Liver (tissue), 9 donors: ENCODE measurements around the gene IL7R. TPM values are rescaled to one million over a fixed set of nuclear protein-coding genes. Genes with fewer than 3 reads are reported as not detected.

ENCODE experiments used
- DNase-seq: peaks from one replicate; pipeline ENCODE4 v3.0.0-alpha.2; 2017; ENCODE audit warnings: low spot score
- H3K27ac ChIP-seq, 2 donors: one replicate each; pipeline ENCODE4 v1.7.0; 2013; ENCODE audit warnings: inconsistent platforms in 2 of 2, low read length in 2 of 2, control low read depth in 1 of 2, low read depth in 1 of 2, mild to moderate bottlenecking in 1 of 2
- H3K27me3 ChIP-seq, 4 donors: one replicate each; pipeline versions ENCODE4 v1.6.1 to v1.7.0; 2013; ENCODE audit warnings: low read length in 3 of 4, inconsistent platforms in 1 of 4, mild to moderate bottlenecking in 1 of 4, moderate library complexity in 1 of 4; ENCODE audit not compliant: control insufficient read depth in 4 of 4, insufficient read depth in 4 of 4
- H3K36me3 ChIP-seq, 4 donors: one replicate each; pipeline versions ENCODE4 v1.6.1 to v1.7.0; 2013; ENCODE audit warnings: low read length in 3 of 4, mild to moderate bottlenecking in 3 of 4, low read depth in 1 of 4, moderate library complexity in 1 of 4; ENCODE audit not compliant: control insufficient read depth in 4 of 4, insufficient read depth in 3 of 4
- H3K4me1 ChIP-seq, 4 donors: one replicate each; pipeline versions ENCODE4 v1.6.1 to v1.7.0; 2013; ENCODE audit warnings: low read length in 3 of 4, mild to moderate bottlenecking in 3 of 4, moderate library complexity in 1 of 4; ENCODE audit not compliant: control insufficient read depth in 4 of 4, insufficient read depth in 4 of 4
- H3K4me3 ChIP-seq, 3 donors: one replicate each; pipeline versions ENCODE4 v1.6.1 to v1.7.0; 2013; ENCODE audit warnings: low read length in 3 of 3, control low read depth in 1 of 3, low read depth in 1 of 3, mild to moderate bottlenecking in 1 of 3
- H3K9ac ChIP-seq, 2 donors: one replicate each; pipeline ENCODE4 v1.7.0; 2013; ENCODE audit warnings: low read length in 2 of 2, mild to moderate bottlenecking in 2 of 2, moderate library complexity in 2 of 2, control low read depth in 1 of 2, low read depth in 1 of 2
- H3K9me3 ChIP-seq, 4 donors: one replicate each; pipeline versions ENCODE4 v1.6.1 to v1.7.0; 2013; ENCODE audit warnings: low read length in 3 of 4; ENCODE audit not compliant: control insufficient read depth in 4 of 4
- EGR1 ChIP-seq, 2 donors: IDR thresholded peaks; 2 replicates each; pipeline ENCODE4 v1.6.1; 2016 to 2018; ENCODE audit warnings: antibody characterized with exemption in 2 of 2, low read depth in 2 of 2
- FOXA1 ChIP-seq: IDR thresholded peaks from 2 replicates; pipeline ENCODE4 v1.6.1; 2016; ENCODE audit warnings: antibody characterized with exemption
- FOXA2 ChIP-seq: IDR thresholded peaks from 2 replicates; pipeline ENCODE4 v1.6.1; 2016; ENCODE audit warnings: antibody characterized with exemption
- GABPA ChIP-seq, 2 donors: IDR thresholded peaks in 1 of 2; conservative IDR thresholded peaks in 1 of 2; 2 replicates each; pipeline ENCODE4 v1.6.1; 2016; ENCODE audit warnings: antibody characterized with exemption in 2 of 2, mild to moderate bottlenecking in 1 of 2, moderate library complexity in 1 of 2
- HNF4A ChIP-seq, 2 donors: conservative IDR thresholded peaks; 2 replicates each; pipeline ENCODE4 v1.6.1; 2016; ENCODE audit warnings: antibody characterized with exemption in 2 of 2, mild to moderate bottlenecking in 2 of 2
- HNF4G ChIP-seq: IDR thresholded peaks from 2 replicates; pipeline ENCODE4 v1.6.1; 2016; ENCODE audit warnings: antibody characterized with exemption
- JUND ChIP-seq, 2 donors: IDR thresholded peaks; 2 replicates each; pipeline ENCODE4 v1.6.1; 2016; ENCODE audit warnings: antibody characterized with exemption in 2 of 2
- NR2F2 ChIP-seq: IDR thresholded peaks from 2 replicates; pipeline ENCODE4 v1.6.1; 2016; ENCODE audit warnings: antibody characterized with exemption
- RAD21 ChIP-seq, 2 donors: IDR thresholded peaks; 2 replicates each; pipeline ENCODE4 v1.6.1; 2016; ENCODE audit warnings: antibody characterized with exemption in 2 of 2, mild to moderate bottlenecking in 2 of 2
- RXRA ChIP-seq, 2 donors: IDR thresholded peaks; 2 replicates each; pipeline ENCODE4 v1.6.1; 2017 to 2018; ENCODE audit warnings: antibody characterized with exemption in 2 of 2, mild to moderate bottlenecking in 1 of 2
- SP1 ChIP-seq: IDR thresholded peaks from 2 replicates; pipeline ENCODE4 v1.6.1; 2018; ENCODE audit warnings: antibody characterized with exemption, mild to moderate bottlenecking
- TAF1 ChIP-seq: conservative IDR thresholded peaks from 2 replicates; pipeline ENCODE4 v1.6.1; 2016; ENCODE audit warnings: antibody characterized with exemption, mild to moderate bottlenecking
- YY1 ChIP-seq: IDR thresholded peaks from 2 replicates; pipeline ENCODE4 v1.6.1; 2016; ENCODE audit warnings: antibody characterized with exemption, mild to moderate bottlenecking
- WGBS: extraction: QIAGEN DNeasy Blood & Tissue Kit; methylation state at CpG from one replicate; pipeline ENCODE4 v1.1.7; 2013; 5-methylcytosine and 5-hydroxymethylcytosine counted together
- polyA plus RNA-seq, 2 donors: library from polyadenylated mRNA; stranded (reverse) in 1 of 2; unstranded in 1 of 2; fragments of 200-250 nt in 1 of 2; fragments of >200 nt in 1 of 2; fragmentation: Nextera tagmentation in 1 of 2; extraction: Ambion mirVana in 1 of 2; gene quantifications; one replicate each; pipeline versions ENCODE4 v1.2.1 to v1.2.3, GENCODE V29; 2013 to 2015
- total RNA-seq, 2 donors: library from RNA; depleted of rRNA; stranded (reverse); fragments of >200 nt; gene quantifications; one replicate each; pipeline ENCODE4 v1.2.3, GENCODE V29; 2014
- TF ChIP-seq, protein P1 (sequence below): IDR thresholded peaks from 2 replicates; pipeline ENCODE4 v1.6.1; 2016; ENCODE audit warnings: antibody characterized with exemption
- TF ChIP-seq, protein P2 (sequence below): fragments of 150-350 bp; IDR thresholded peaks from 2 replicates; pipeline ENCODE4 v1.5.1; 2017; ENCODE audit warnings: improper control_type of control experiment, low read depth, low read length; ENCODE audit not compliant: missing input control
- TF ChIP-seq, protein P3 (sequence below): IDR thresholded peaks from 2 replicates; pipeline ENCODE4 v1.6.1; 2016; ENCODE audit warnings: antibody characterized with exemption, mild to moderate bottlenecking
- TF ChIP-seq, protein P4 (sequence below): IDR thresholded peaks from 2 replicates; pipeline ENCODE4 v1.6.1; 2016; ENCODE audit warnings: antibody characterized with exemption
- TF ChIP-seq, protein P5 (sequence below): IDR thresholded peaks from 2 replicates; pipeline ENCODE4 v1.6.1; 2016; ENCODE audit warnings: antibody characterized with exemption
- donor health status: healthy.
- donor health status: healthy.
- donor health status: healthy.
- donor health status: healthy.
- donor health status: healthy.

The IL7R gene
- total and polyA plus RNA-seq, 4 donors = 1.0 to 5.4 (median 2.4) TPM

DNA sequence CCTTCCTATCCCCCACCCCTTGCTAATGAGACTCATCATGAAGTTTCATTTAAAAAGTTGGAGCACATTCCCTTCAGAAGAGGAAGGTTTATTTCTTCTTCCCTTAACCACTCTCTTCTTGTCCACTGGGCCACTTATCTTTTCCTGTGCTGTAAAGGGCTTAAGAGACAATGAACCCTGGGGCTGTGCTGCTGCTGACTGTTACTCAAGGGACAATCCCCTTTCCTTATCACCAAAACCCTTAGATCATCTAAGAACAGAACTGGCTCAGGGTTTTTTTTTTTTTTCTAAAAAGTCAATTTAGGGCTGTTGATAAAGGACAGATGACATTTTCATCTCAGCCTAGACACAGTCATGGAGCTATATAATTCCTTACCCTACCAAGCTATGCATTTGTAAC, 52.1 kb downstream of the IL7R start:
- Histone ChIP-seq H3K4me3 (no peak overlapping the region), H3K27me3 (peaks cover 0 to 3% (median 0%) of the 10 kb centered on the region in 4 donors), H3K36me3 (no peaks in the 10 kb centered on the region), H3K27ac (no peak overlapping the region), H3K9me3 (peaks cover 0 to 3% (median 0%) of the 10 kb centered on the region in 4 donors), H3K9ac (no peak overlapping the region), H3K4me1 (no peaks in the 10 kb centered on the region)
- no peak for DNase-seq
- TF ChIP-seq TAF1 (no peak), HNF4A (conservative IDR thresholded peaks at IDR 0.05) (no peak), RAD21 (IDR thresholded peaks at IDR 0.05) (no peak), YY1 (no peak), EGR1 (IDR thresholded peaks at IDR 0.05; ENCODE audit: low read depth in 2 of 2) (no peak), FOXA1 (no peak), HNF4G (no peak), GABPA (IDR thresholded peaks at IDR 0.05 in 1 of 2, conservative IDR thresholded peaks at IDR 0.05 in 1 of 2) (no peak), SP1 (no peak), RXRA (IDR thresholded peaks at IDR 0.05) (no peak), FOXA2 (no peak), JUND (IDR thresholded peaks at IDR 0.05) (no peak)
- TF ChIP-seq, protein P1, sequence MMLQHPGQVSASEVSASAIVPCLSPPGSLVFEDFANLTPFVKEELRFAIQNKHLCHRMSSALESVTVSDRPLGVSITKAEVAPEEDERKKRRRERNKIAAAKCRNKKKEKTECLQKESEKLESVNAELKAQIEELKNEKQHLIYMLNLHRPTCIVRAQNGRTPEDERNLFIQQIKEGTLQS = no peak
- TF ChIP-seq, protein P2, sequence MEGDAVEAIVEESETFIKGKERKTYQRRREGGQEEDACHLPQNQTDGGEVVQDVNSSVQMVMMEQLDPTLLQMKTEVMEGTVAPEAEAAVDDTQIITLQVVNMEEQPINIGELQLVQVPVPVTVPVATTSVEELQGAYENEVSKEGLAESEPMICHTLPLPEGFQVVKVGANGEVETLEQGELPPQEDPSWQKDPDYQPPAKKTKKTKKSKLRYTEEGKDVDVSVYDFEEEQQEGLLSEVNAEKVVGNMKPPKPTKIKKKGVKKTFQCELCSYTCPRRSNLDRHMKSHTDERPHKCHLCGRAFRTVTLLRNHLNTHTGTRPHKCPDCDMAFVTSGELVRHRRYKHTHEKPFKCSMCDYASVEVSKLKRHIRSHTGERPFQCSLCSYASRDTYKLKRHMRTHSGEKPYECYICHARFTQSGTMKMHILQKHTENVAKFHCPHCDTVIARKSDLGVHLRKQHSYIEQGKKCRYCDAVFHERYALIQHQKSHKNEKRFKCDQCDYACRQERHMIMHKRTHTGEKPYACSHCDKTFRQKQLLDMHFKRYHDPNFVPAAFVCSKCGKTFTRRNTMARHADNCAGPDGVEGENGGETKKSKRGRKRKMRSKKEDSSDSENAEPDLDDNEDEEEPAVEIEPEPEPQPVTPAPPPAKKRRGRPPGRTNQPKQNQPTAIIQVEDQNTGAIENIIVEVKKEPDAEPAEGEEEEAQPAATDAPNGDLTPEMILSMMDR = no peak
- TF ChIP-seq, protein P3, sequence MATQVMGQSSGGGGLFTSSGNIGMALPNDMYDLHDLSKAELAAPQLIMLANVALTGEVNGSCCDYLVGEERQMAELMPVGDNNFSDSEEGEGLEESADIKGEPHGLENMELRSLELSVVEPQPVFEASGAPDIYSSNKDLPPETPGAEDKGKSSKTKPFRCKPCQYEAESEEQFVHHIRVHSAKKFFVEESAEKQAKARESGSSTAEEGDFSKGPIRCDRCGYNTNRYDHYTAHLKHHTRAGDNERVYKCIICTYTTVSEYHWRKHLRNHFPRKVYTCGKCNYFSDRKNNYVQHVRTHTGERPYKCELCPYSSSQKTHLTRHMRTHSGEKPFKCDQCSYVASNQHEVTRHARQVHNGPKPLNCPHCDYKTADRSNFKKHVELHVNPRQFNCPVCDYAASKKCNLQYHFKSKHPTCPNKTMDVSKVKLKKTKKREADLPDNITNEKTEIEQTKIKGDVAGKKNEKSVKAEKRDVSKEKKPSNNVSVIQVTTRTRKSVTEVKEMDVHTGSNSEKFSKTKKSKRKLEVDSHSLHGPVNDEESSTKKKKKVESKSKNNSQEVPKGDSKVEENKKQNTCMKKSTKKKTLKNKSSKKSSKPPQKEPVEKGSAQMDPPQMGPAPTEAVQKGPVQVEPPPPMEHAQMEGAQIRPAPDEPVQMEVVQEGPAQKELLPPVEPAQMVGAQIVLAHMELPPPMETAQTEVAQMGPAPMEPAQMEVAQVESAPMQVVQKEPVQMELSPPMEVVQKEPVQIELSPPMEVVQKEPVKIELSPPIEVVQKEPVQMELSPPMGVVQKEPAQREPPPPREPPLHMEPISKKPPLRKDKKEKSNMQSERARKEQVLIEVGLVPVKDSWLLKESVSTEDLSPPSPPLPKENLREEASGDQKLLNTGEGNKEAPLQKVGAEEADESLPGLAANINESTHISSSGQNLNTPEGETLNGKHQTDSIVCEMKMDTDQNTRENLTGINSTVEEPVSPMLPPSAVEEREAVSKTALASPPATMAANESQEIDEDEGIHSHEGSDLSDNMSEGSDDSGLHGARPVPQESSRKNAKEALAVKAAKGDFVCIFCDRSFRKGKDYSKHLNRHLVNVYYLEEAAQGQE = no peak

DNA sequence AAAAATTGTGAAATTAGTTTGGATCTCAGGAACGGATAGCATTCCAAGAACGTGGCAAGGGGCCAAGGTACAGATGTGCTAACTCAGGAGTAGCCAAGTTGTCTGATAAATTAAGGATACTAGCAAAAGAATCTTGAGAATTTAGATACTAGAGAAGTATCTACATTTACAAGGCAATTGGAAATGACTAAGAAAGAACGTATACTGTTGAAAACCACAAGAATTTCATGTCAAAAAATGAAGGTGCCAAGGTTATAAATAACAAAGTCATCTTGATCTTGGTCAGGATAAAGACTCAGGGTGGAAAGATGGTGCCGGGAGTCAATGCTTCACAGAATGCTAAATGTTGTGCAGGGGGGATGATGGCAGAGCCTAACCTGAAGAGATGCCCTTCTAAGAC, 62.5 kb downstream of the IL7R start:
- Histone ChIP-seq H3K27me3 (peaks cover 0 to 7% (median 2%) of the 10 kb centered on the region in 4 donors), H3K27ac (no peak overlapping the region), H3K4me3 (no peak overlapping the region), H3K9me3 (no peaks in the 10 kb centered on the region), H3K9ac (no peak overlapping the region), H3K4me1 (no peaks in the 10 kb centered on the region), H3K36me3 (no peaks in the 10 kb centered on the region)
- no peak for DNase-seq
- WGBS = 77% methylated on average over 4 of the region's 4 CpGs
- TF ChIP-seq HNF4G (no peak), RXRA (IDR thresholded peaks at IDR 0.05) (no peak), HNF4A (conservative IDR thresholded peaks at IDR 0.05) (no peak), NR2F2 (no peak), RAD21 (IDR thresholded peaks at IDR 0.05) (no peak), GABPA (IDR thresholded peaks at IDR 0.05 in 1 of 2, conservative IDR thresholded peaks at IDR 0.05 in 1 of 2) (no peak), SP1 (no peak), FOXA2 (no peak), JUND (IDR thresholded peaks at IDR 0.05) (no peak), EGR1 (IDR thresholded peaks at IDR 0.05; ENCODE audit: low read depth in 2 of 2) (no peak), YY1 (no peak)
- TF ChIP-seq, protein P4, sequence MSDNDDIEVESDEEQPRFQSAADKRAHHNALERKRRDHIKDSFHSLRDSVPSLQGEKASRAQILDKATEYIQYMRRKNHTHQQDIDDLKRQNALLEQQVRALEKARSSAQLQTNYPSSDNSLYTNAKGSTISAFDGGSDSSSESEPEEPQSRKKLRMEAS = no peak
- TF ChIP-seq, protein P1 = no peak
- TF ChIP-seq, protein P5, sequence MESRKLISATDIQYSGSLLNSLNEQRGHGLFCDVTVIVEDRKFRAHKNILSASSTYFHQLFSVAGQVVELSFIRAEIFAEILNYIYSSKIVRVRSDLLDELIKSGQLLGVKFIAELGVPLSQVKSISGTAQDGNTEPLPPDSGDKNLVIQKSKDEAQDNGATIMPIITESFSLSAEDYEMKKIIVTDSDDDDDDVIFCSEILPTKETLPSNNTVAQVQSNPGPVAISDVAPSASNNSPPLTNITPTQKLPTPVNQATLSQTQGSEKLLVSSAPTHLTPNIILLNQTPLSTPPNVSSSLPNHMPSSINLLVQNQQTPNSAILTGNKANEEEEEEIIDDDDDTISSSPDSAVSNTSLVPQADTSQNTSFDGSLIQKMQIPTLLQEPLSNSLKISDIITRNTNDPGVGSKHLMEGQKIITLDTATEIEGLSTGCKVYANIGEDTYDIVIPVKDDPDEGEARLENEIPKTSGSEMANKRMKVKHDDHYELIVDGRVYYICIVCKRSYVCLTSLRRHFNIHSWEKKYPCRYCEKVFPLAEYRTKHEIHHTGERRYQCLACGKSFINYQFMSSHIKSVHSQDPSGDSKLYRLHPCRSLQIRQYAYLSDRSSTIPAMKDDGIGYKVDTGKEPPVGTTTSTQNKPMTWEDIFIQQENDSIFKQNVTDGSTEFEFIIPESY = no peak
